HepG2 (cell line): ENCODE data around the gene MCF2L. TPM values are rescaled to one million over a fixed set of nuclear protein-coding genes. Genes with fewer than 3 reads are reported as not detected.

ENCODE experiments used
- CTCF ChIP-seq: sonication (generic); formaldehyde crosslinking; IDR thresholded peaks from 2 replicates; pipeline ENCODE4 v1.5.0; 2020; ENCODE audit warnings: mild to moderate bottlenecking, missing genetic modification reagents, moderate library complexity
- DBP ChIP-seq: sonication (generic); formaldehyde crosslinking; IDR thresholded peaks from 2 replicates; pipeline ENCODE4 v1.4.0; 2020; ENCODE audit warnings: missing genetic modification reagents; ENCODE audit errors: not compliant biosample characterization
- ELF1 ChIP-seq: sonication (generic); formaldehyde crosslinking; IDR thresholded peaks from 2 replicates; pipeline ENCODE4 v1.4.0; 2020; ENCODE audit warnings: missing genetic modification reagents
- FIP1L1 ChIP-seq: fragments of 200-400 bp; formaldehyde crosslinking; IDR thresholded peaks from 2 replicates; pipeline ENCODE4 v1.6.1; 2018; ENCODE audit warnings: low read depth, mild to moderate bottlenecking, low read length, moderate library complexity, borderline replicate concordance; ENCODE audit not compliant: insufficient read depth
- FOXA1 ChIP-seq, 2 experiments: fragments of 450-650 bp in 1 of 2; sonication (generic) in 1 of 2; formaldehyde crosslinking in 1 of 2; IDR thresholded peaks; 2 replicates each; pipeline versions ENCODE4 v1.4.0 to v1.6.1; 2016 to 2020; ENCODE audit warnings: missing genetic modification reagents in 1 of 2
- FOXC1 ChIP-seq: sonication (generic); formaldehyde crosslinking; IDR thresholded peaks from 2 replicates; pipeline ENCODE4 v1.8.0; 2022; ENCODE audit warnings: mild to moderate bottlenecking, missing genetic modification reagents, borderline replicate concordance
- FOXO1 ChIP-seq: sonication (generic); formaldehyde crosslinking; IDR thresholded peaks from 2 replicates; pipeline ENCODE4 v1.4.0; 2020; ENCODE audit warnings: missing genetic modification reagents
- HIC2 ChIP-seq: sonication (generic); formaldehyde crosslinking; IDR thresholded peaks from 2 replicates; pipeline ENCODE4 v1.9.0; 2022; ENCODE audit warnings: low read depth, missing genetic modification reagents
- HNRNPLL ChIP-seq: fragments of 200-400 bp; formaldehyde crosslinking; IDR thresholded peaks from 2 replicates; pipeline ENCODE4 v1.6.1; 2017; ENCODE audit warnings: mild to moderate bottlenecking, low read depth, low read length; ENCODE audit not compliant: poor library complexity, severe bottlenecking
- JUN ChIP-seq: sonication (generic); formaldehyde crosslinking; IDR thresholded peaks from 2 replicates; pipeline ENCODE4 v1.4.0; 2020; ENCODE audit warnings: mild to moderate bottlenecking, missing genetic modification reagents
- KAT7 ChIP-seq: IDR thresholded peaks from 2 replicates; pipeline ENCODE4 v1.6.1; 2018; ENCODE audit warnings: borderline replicate concordance, missing compliant biosample characterization
- NRL ChIP-seq: sonication (generic); formaldehyde crosslinking; IDR thresholded peaks from 2 replicates; pipeline ENCODE4 v1.5.0; 2020; ENCODE audit warnings: missing genetic modification reagents, mild to moderate bottlenecking, moderate library complexity, borderline replicate concordance
- PAWR ChIP-seq: sonication (generic); formaldehyde crosslinking; IDR thresholded peaks from 2 replicates; pipeline ENCODE4 v1.4.0; 2020; ENCODE audit warnings: missing genetic modification reagents, mild to moderate bottlenecking, borderline replicate concordance
- PLRG1 ChIP-seq: fragments of 450-650 bp; conservative IDR thresholded peaks from 2 replicates; pipeline ENCODE4 v1.6.1; 2016
- ZFP36L2 ChIP-seq: sonication (generic); formaldehyde crosslinking; IDR thresholded peaks from 2 replicates; pipeline ENCODE4 v1.4.0; 2020; ENCODE audit warnings: missing genetic modification reagents
- ZFP91 ChIP-seq: sonication (generic); formaldehyde crosslinking; IDR thresholded peaks from 2 replicates; pipeline ENCODE4 v1.9.0; 2022; ENCODE audit warnings: missing genetic modification reagents, mild to moderate bottlenecking, borderline replicate concordance
- ZNF225 ChIP-seq: sonication (generic); formaldehyde crosslinking; IDR thresholded peaks from 2 replicates; pipeline ENCODE4 v1.4.0; 2020; ENCODE audit warnings: mild to moderate bottlenecking, missing genetic modification reagents
- ZNF234 ChIP-seq: sonication (generic); formaldehyde crosslinking; conservative IDR thresholded peaks from 2 replicates; pipeline ENCODE4 v1.5.1; 2020; ENCODE audit warnings: mild to moderate bottlenecking, missing genetic modification reagents
- ZNF326 ChIP-seq: sonication (generic); formaldehyde crosslinking; IDR thresholded peaks from 2 replicates; pipeline ENCODE4 v1.4.0; 2020; ENCODE audit warnings: missing genetic modification reagents, borderline replicate concordance
- ZNF503 ChIP-seq: sonication (generic); formaldehyde crosslinking; IDR thresholded peaks from 2 replicates; pipeline ENCODE4 v1.4.0; 2020; ENCODE audit warnings: missing genetic modification reagents
- ZNF547 ChIP-seq: sonication (generic); formaldehyde crosslinking; IDR thresholded peaks from 2 replicates; pipeline ENCODE4 v1.5.1; 2020; ENCODE audit warnings: mild to moderate bottlenecking, missing genetic modification reagents
- polyA plus RNA-seq, 8 experiments: library from polyadenylated mRNA; depleted of rRNA in 3 of 8; stranded (reverse) in 7 of 8; unstranded in 1 of 8; fragments of >200 nt; fragmentation: Illumina TruSeq in 4 of 8; extraction: Trizol in 4 of 8; gene quantifications; 2 replicates each; pipeline versions ENCODE4 v1.2.1 to v1.2.3, GENCODE V29; 2011 to 2016; ENCODE audit warnings: low read depth in 4 of 8, missing spikeins in 1 of 8, mixed read lengths in 1 of 8; ENCODE audit not compliant: insufficient read depth in 1 of 8
- total RNA-seq, 5 experiments: library from RNA; depleted of rRNA; stranded (reverse); fragments of >200 nt; fragmentation: Illumina TruSeq; extraction: Trizol; gene quantifications; 2 replicates each; pipeline ENCODE4 v1.2.3, GENCODE V29; 2016; ENCODE audit warnings: low read depth in 1 of 5

The MCF2L gene
- total and polyA plus RNA-seq, 2 of the 13 experiments (the other 11 are each of a cell fraction or from before 2014, with no cell fraction given), result 19.4 to 28.4 TPM

- TF ChIP-seq HIC2 (0 out of 2 replicates have a peak, but pooled peaks have one; percentile 19), KAT7 (CRISPR knock-in tag) (no peak), ELF1 (CRISPR knock-in tag) (no peak), NRL (CRISPR knock-in tag) (no peak), FOXA1 (IDR thresholded peaks at IDR 0.05) (no peak), FOXA1 (CRISPR knock-in tag; IDR thresholded peaks at IDR 0.05) (no peak), ZFP36L2 (no peak), ZNF225 (CRISPR knock-in tag) (no peak), PLRG1 (no peak), ZNF547 (0 out of 2 replicates have a peak, but pooled peaks have one; percentile 34), ZFP91 (CRISPR knock-in tag) (peak; percentile 15; the same call in 1 of the 2 replicates), FIP1L1 (no peak), HNRNPLL (peak; percentile 31), DBP (CRISPR knock-in tag) (no peak), JUN (no peak), FOXO1 (CRISPR knock-in tag) (no peak), CTCF (CRISPR knock-in tag) (peak; percentile 16; the same call in 1 of the 2 replicates), ZNF326 (CRISPR knock-in tag) (no peak), PAWR (CRISPR knock-in tag) (no peak), ZNF234 (no peak), ZNF503 (CRISPR knock-in tag) (no peak), FOXC1 (CRISPR knock-in tag) (no peak)
Observed at GRCh38 chr13:112983428-112984196, 14.6 kb downstream of the MCF2L start (continued).
